NT2/D1 (cell line): Measurements from ENCODE around the gene OR2AG2.

Source experiments
- SUZ12 ChIP-seq: IDR thresholded peaks from 2 replicates; pipeline ENCODE4 v1.6.1; 2011; ENCODE audit not compliant: insufficient read length, insufficient read depth; ENCODE audit errors: extremely low read depth
- YY1 ChIP-seq: IDR thresholded peaks from 2 replicates; pipeline ENCODE4 v1.6.1; 2011; ENCODE audit not compliant: insufficient read length, insufficient read depth
- ZNF274 ChIP-seq: IDR thresholded peaks from 2 replicates; pipeline ENCODE4 v1.6.1; 2011; ENCODE audit warnings: mild to moderate bottlenecking, low read depth, low read length

GRCh38 chr11:6799402-6799801 lies 27.6 kb upstream of the OR2AG2 start, which contains the start of gene OR6A2:
- TF ChIP-seq YY1 (no peak), SUZ12 (no peak), ZNF274 (no peak)
